ENCODE data around the gene GPR15. TPM values are rescaled to one million over a fixed set of nuclear protein-coding genes. Genes with fewer than 3 reads are reported as not detected.
A peak's percentile ranks its signal among the peaks of the same experiment; 100 is the strongest.

The GPR15 gene
- total and polyA plus RNA-seq, 2 donors from 2014 or later, result not detected

DNA sequence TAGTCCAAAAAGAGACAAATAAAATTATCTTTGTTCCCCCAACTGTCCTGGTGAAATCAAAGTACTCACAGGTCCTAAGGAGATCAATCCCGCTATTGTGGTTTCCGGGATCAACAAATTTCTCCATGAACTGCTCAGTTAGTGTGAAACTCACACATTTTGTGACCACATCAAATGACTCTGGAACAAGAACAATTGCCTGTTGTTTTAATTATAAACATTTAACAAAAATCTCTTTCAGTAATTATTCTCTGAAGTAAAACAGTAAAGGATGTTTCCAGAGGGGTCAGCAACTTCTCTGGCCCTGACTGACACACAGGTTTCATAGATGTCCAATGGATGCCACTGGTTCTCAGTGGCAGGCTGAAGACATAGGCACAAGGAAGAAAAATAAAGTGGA lies 13.0 kb upstream of the GPR15 start:
- FAIRE-seq, result no peak
- TF ChIP-seq CTCF (IDR thresholded peaks at IDR 0.05; ENCODE audit: borderline replicate concordance, extremely low read depth, insufficient read depth), result no peak
- DNase-seq, result no peak
- peaks cover 0 to 11% (median 3%) of the 10 kb centered on the region in 3 donors for H3K4me1 ChIP-seq (ENCODE audit: control insufficient read depth in 2 of 3, insufficient read depth in 2 of 3, low read depth in 1 of 3, low read length in 3 of 3)
- intact Hi-C loops (cut with DNase I), result no loop called here
- H3K4me3 ChIP-seq (ENCODE audit: low read length in 3 of 3), result no peak overlapping the region
- no peaks in the 10 kb centered on the region for H3K9me3 ChIP-seq (ENCODE audit: control insufficient read depth in 2 of 3, insufficient read depth in 1 of 3, low read length in 3 of 3)
- no peaks in the 10 kb centered on the region for H3K27me3 ChIP-seq (ENCODE audit: control insufficient read depth, insufficient read depth, low read length)
- no peak overlapping the region for H3K27ac ChIP-seq (ENCODE audit: low read depth in 2 of 2, low read length in 2 of 2)
- peaks cover 0 to 22% (median 11%) of the 10 kb centered on the region in 3 donors for H3K36me3 ChIP-seq (ENCODE audit: control insufficient read depth in 2 of 3, insufficient read depth in 3 of 3, low read length in 3 of 3)
- no peak overlapping the region for H3K9ac ChIP-seq (ENCODE audit: low read length in 3 of 3)

DNA sequence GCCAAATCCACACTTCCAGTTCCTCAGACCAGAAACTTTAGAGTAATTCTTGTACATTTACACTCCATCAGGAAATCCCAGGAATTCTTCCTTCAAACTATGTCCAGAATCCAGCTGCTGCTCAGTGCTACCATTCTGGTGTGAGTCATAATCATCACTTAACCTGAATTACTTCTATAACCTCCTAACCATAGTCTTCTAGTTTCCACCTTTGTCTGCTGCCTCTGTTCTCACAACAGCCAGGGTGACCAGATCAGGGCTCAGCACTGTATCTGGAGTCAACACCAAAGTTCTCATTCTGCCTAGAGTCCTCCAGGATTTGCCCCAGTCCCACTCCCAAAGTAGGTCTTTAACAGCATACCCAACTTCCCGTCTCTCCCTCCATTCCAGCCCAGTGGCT lies 12.4 kb upstream of the GPR15 start:
- intact Hi-C loops (cut with DNase I), result no loop called here
- Histone ChIP-seq H3K9ac (ENCODE audit: low read length in 3 of 3) (no peak overlapping the region), H3K36me3 (ENCODE audit: control insufficient read depth in 2 of 3, insufficient read depth in 3 of 3, low read length in 3 of 3) (peaks cover 0 to 22% (median 11%) of the 10 kb centered on the region in 3 donors), H3K4me1 (ENCODE audit: control insufficient read depth in 2 of 3, insufficient read depth in 2 of 3, low read depth in 1 of 3, low read length in 3 of 3) (peaks cover 0 to 11% (median 3%) of the 10 kb centered on the region in 3 donors), H3K27me3 (ENCODE audit: control insufficient read depth, insufficient read depth, low read length) (no peaks in the 10 kb centered on the region), H3K27ac (ENCODE audit: low read depth in 2 of 2, low read length in 2 of 2) (no peak overlapping the region), H3K9me3 (ENCODE audit: control insufficient read depth in 2 of 3, insufficient read depth in 1 of 3, low read length in 3 of 3) (no peaks in the 10 kb centered on the region), H3K4me3 (ENCODE audit: low read length in 3 of 3) (no peak overlapping the region)
- FAIRE-seq (no peak), DNase-seq (no peak)
- TF ChIP-seq CTCF (IDR thresholded peaks at IDR 0.05; ENCODE audit: borderline replicate concordance, extremely low read depth, insufficient read depth), result no peak

- FAIRE-seq (no peak), DNase-seq (peak in 4 of 5 donors; percentile 56 to 83 (median 72))
Observed at GRCh38 chr3:98521897-98522543, 9.8 kb upstream of the GPR15 start.

More at GRCh38 chr3:98521897-98522543, 9.8 kb upstream of the GPR15 start:
- no peaks in the 10 kb centered on the region for H3K27me3 ChIP-seq (ENCODE audit: control insufficient read depth, insufficient read depth, low read length)
- H3K4me3 ChIP-seq (ENCODE audit: low read length in 3 of 3), result peak overlapping the region; percentile 82 to 96 (median 92)
- no peak for TF ChIP-seq CTCF (IDR thresholded peaks at IDR 0.05; ENCODE audit: borderline replicate concordance, extremely low read depth, insufficient read depth)
- peak overlapping the region; percentile 35 to 94 (median 60) for H3K9ac ChIP-seq (ENCODE audit: low read length in 3 of 3)
- H3K36me3 ChIP-seq (ENCODE audit: control insufficient read depth in 2 of 3, insufficient read depth in 3 of 3, low read length in 3 of 3), result peaks cover 0 to 17% (median 7%) of the 10 kb centered on the region in 3 donors
- H3K4me1 ChIP-seq (ENCODE audit: control insufficient read depth in 2 of 3, insufficient read depth in 2 of 3, low read depth in 1 of 3, low read length in 3 of 3), result peaks cover 0 to 11% (median 3%) of the 10 kb centered on the region in 3 donors
- intact Hi-C loops (cut with DNase I), result no loop called here
- H3K27ac ChIP-seq (ENCODE audit: low read depth in 2 of 2, low read length in 2 of 2), result peak overlapping the region; percentile 93 to 96
- no peaks in the 10 kb centered on the region for H3K9me3 ChIP-seq (ENCODE audit: control insufficient read depth in 2 of 3, insufficient read depth in 1 of 3, low read length in 3 of 3)

All from kidney (tissue), 14 donors.